Smooth muscle cell (in vitro differentiated cells): ENCODE measurements around the gene LRP1B. TPM values are rescaled to one million over a fixed set of nuclear protein-coding genes. Genes with fewer than 3 reads are reported as not detected.
"Not testable (repeated sequence)": the region's sequence is repeated elsewhere in the genome, so short reads cannot be mapped to it uniquely, and the experiment has no call there.

Experiments
- DNase-seq: peaks from one replicate; lab custom pipeline; 2025; ENCODE audit not compliant: unreplicated experiment; lab: John Stamatoyannopoulos, UW
- H2AFZ ChIP-seq: fragments of 200-600 bp; sonication (generic); 2 replicates; pipeline ENCODE4 v1.6.0; 2016; ENCODE audit warnings: antibody characterized with exemption, low read depth, mild to moderate bottlenecking
- H3F3A ChIP-seq: fragments of 200-600 bp; sonication (generic); 2 replicates; pipeline ENCODE4 v1.6.0; 2017; ENCODE audit warnings: antibody characterized with exemption, low read depth
- H3K27ac ChIP-seq: fragments of 200-600 bp; sonication (generic); 2 replicates; pipeline ENCODE4 v1.5.1; 2016; ENCODE audit warnings: low read depth, mild to moderate bottlenecking
- H3K27me3 ChIP-seq: fragments of 200-600 bp; sonication (generic); 2 replicates; pipeline ENCODE4 v1.6.1; 2016; ENCODE audit warnings: low read depth, mild to moderate bottlenecking
- H3K36me3 ChIP-seq: fragments of 200-600 bp; sonication (generic); 2 replicates; pipeline ENCODE4 v1.5.1; 2016; ENCODE audit warnings: low read depth
- H3K4me1 ChIP-seq: fragments of 200-600 bp; sonication (generic); 2 replicates; pipeline ENCODE4 v1.5.1; 2016; ENCODE audit warnings: low read depth
- H3K4me2 ChIP-seq: fragments of 200-600 bp; sonication (generic); 2 replicates; pipeline ENCODE4 v1.6.0; 2016; ENCODE audit warnings: mild to moderate bottlenecking
- H3K4me3 ChIP-seq: fragments of 200-600 bp; sonication (generic); 2 replicates; pipeline ENCODE4 v1.5.1; 2016; ENCODE audit warnings: mild to moderate bottlenecking
- H3K79me2 ChIP-seq: fragments of 200-600 bp; sonication (generic); 2 replicates; pipeline ENCODE4 v1.6.0; 2016; ENCODE audit warnings: low read depth, mild to moderate bottlenecking
- H3K9ac ChIP-seq: fragments of 200-600 bp; sonication (generic); 2 replicates; pipeline ENCODE4 v1.6.0; 2016; ENCODE audit warnings: low read depth
- H3K9me3 ChIP-seq: fragments of 200-600 bp; sonication (generic); replicated peaks from 2 replicates; pipeline ENCODE4 v1.5.1; 2016; ENCODE audit warnings: low read depth
- H4K20me1 ChIP-seq: fragments of 200-600 bp; sonication (generic); 2 replicates; pipeline ENCODE4 v1.6.0; 2016; ENCODE audit warnings: low read depth
- WGBS: methylation state at CpG from one replicate; pipeline ENCODE4 v1.1.7; 2016; ENCODE audit warnings: low lambda C conversion rate; 5-methylcytosine and 5-hydroxymethylcytosine counted together
- polyA plus RNA-seq: library from polyadenylated mRNA; unstranded; fragments of >200 nt; fragmentation: Nextera tagmentation; extraction: Ambion mirVana; gene quantifications from 2 replicates; pipeline ENCODE4 v1.2.1, GENCODE V29; 2016
- total RNA-seq: library from RNA; depleted of rRNA; stranded (reverse); fragments of >200 nt; gene quantifications from 2 replicates; pipeline ENCODE4 v1.2.3, GENCODE V29; 2014
- TF ChIP-seq, protein P1 (sequence below): fragments of 200-600 bp; sonication (generic); IDR thresholded peaks from 2 replicates; pipeline ENCODE4 v1.5.1; 2017; ENCODE audit warnings: borderline replicate concordance, mild to moderate bottlenecking, antibody characterized with exemption; ENCODE audit not compliant: insufficient read depth, poor library complexity, severe bottlenecking

The LRP1B gene
- total and polyA plus RNA-seq, 2 experiments from 2014 or later: 0.08 to 2.9 TPM

DNA sequence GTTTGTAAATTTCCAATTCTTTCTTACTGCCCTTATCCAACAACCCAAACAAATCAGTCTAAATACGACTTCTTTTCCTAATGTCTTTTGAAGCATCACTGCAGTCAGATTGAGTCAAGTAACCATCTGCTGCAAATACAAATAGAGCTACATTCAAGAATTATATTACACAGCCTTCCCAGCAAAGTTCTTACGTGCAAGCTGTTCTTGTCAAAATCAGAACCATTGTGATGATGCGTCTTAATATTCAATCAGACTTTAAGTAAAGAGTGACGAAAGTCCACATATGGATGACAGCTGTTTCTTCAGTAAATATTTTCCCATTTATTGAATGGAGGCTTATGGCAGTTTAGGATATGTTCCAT, 943.8 kb downstream of the LRP1B start:
- Histone ChIP-seq H3K36me3 (no peaks in the 10 kb centered on the region), H3K9me3 (no peaks in the 10 kb centered on the region), H3K27ac (peak overlapping the region; percentile 20), H3K27me3 (no peaks in the 10 kb centered on the region), H3K9ac (no peak overlapping the region), H3K4me2 (peak overlapping the region; percentile 3), H3F3A (no peaks in the 10 kb centered on the region), H4K20me1 (no peaks in the 10 kb centered on the region), H3K4me1 (no peaks in the 10 kb centered on the region), H2AFZ (peak overlapping the region; percentile 64), H3K79me2 (no peaks in the 10 kb centered on the region), H3K4me3 (no peak overlapping the region)
- WGBS: 39% methylated on average over 4 of the region's 4 CpGs
- DNase-seq: no peak
- TF ChIP-seq, protein P1, sequence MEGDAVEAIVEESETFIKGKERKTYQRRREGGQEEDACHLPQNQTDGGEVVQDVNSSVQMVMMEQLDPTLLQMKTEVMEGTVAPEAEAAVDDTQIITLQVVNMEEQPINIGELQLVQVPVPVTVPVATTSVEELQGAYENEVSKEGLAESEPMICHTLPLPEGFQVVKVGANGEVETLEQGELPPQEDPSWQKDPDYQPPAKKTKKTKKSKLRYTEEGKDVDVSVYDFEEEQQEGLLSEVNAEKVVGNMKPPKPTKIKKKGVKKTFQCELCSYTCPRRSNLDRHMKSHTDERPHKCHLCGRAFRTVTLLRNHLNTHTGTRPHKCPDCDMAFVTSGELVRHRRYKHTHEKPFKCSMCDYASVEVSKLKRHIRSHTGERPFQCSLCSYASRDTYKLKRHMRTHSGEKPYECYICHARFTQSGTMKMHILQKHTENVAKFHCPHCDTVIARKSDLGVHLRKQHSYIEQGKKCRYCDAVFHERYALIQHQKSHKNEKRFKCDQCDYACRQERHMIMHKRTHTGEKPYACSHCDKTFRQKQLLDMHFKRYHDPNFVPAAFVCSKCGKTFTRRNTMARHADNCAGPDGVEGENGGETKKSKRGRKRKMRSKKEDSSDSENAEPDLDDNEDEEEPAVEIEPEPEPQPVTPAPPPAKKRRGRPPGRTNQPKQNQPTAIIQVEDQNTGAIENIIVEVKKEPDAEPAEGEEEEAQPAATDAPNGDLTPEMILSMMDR: no peak

DNA sequence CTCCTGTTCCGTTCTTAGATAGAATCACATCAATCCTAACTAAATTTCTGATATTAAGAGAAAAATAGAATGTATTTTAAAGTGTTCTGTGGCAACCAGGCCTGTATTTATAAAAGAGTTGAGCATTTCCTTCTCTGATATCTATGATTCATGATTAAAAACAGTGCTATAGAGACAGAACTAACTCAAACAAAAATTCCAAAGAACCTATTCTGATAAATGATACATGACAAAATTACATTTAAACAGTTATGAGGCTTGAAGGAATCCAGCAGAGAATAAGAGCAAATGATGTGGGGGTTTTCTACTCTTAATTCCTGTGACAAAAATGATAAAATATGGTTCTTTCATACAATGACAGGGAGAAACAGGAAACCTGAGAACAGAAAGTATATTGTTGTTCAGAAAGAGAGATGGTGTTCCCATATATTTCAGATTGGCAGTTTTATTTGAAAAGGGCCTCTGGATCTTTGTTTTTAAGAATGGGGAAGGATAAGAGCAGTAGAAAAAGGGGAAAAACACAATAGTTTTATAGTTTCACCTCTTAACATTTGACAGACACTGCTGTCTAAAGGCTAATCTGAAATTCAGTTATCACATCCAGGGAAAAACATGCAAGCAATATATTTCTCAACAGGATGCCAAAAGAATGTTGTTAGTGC, 944.3 kb downstream of the LRP1B start:
- no peaks in the 10 kb centered on the region for H3K4me1 ChIP-seq
- H3K79me2 ChIP-seq: no peaks in the 10 kb centered on the region
- H3F3A ChIP-seq: no peaks in the 10 kb centered on the region
- no peaks in the 10 kb centered on the region for H3K27me3 ChIP-seq
- WGBS: 77% methylated on average over 1 of the region's 1 CpG
- peak overlapping the region; percentile 20 for H3K27ac ChIP-seq
- no peaks in the 10 kb centered on the region for H4K20me1 ChIP-seq
- no peaks in the 10 kb centered on the region for H3K9me3 ChIP-seq
- H3K36me3 ChIP-seq: no peaks in the 10 kb centered on the region
- TF ChIP-seq, protein P1: no peak
- no peak overlapping the region for H3K4me3 ChIP-seq
- no peak for DNase-seq
- peak overlapping the region; percentile 3 for H3K4me2 ChIP-seq
- H3K9ac ChIP-seq: no peak overlapping the region
- H2AFZ ChIP-seq: peak overlapping the region; percentile 64

DNA sequence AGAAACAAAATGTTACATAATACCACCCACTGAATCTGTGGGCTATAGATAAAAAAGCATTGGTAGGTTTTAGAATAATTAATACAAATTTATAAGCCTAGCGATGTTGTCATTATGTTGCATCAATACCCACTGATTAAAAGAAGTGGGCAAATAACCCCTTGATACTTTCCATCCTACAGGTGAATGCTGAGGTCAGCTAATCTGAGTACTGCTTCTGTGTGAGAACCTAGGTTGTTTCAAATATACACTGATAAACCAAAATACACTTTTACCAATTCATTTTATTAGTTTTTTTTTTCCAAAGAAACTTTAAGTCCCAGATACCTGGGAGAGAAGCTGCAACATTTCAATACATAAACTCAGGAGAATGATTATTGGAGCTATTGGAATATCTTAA, 948.6 kb downstream of the LRP1B start:
- H3K79me2 ChIP-seq: no peaks in the 10 kb centered on the region
- TF ChIP-seq, protein P1: no peak
- H3K4me3 ChIP-seq: no peak overlapping the region
- no peak overlapping the region for H3K4me2 ChIP-seq
- H3K36me3 ChIP-seq: no peaks in the 10 kb centered on the region
- no peaks in the 10 kb centered on the region for H3K9me3 ChIP-seq
- H4K20me1 ChIP-seq: no peaks in the 10 kb centered on the region
- H3K9ac ChIP-seq: no peak overlapping the region
- no peaks in the 10 kb centered on the region for H3K4me1 ChIP-seq
- no peak overlapping the region for H3K27ac ChIP-seq
- H3F3A ChIP-seq: no peaks in the 10 kb centered on the region
- 97% methylated on average over 1 of the region's 1 CpG for WGBS
- no peak overlapping the region for H2AFZ ChIP-seq
- no peaks in the 10 kb centered on the region for H3K27me3 ChIP-seq
- DNase-seq: no peak

- H3F3A ChIP-seq, H3K4me2 ChIP-seq, H3K79me2 ChIP-seq, H3K27ac ChIP-seq, DNase-seq, H3K36me3 ChIP-seq, H4K20me1 ChIP-seq, H3K27me3 ChIP-seq, H3K4me1 ChIP-seq, H3K9me3 ChIP-seq, H3K4me3 ChIP-seq, H2AFZ ChIP-seq, H3K9ac ChIP-seq: not testable (repeated sequence)
- WGBS: 99% methylated on average over 2 of the region's 2 CpGs
These were observed 961.7 kb downstream of the LRP1B start for GRCh38 chr2:141169117-141169516.
